HepG2 (cell line): ENCODE measurements around the gene TEF. TPM values are rescaled to one million over a fixed set of nuclear protein-coding genes. Genes with fewer than 3 reads are reported as not detected.

Experiments used
- ATAC-seq: fragments of 200-7000 bp; cut with Tn5 transposase; 3 replicates; pipeline ENCODE4 v1.9.1; 2020; ENCODE audit warnings: mild to moderate bottlenecking, moderate library complexity
- BruUV-seq: library from RNA; stranded (reverse); fragments of 400-500 nt; replicated peaks from 2 replicates; lab custom pipeline; 2021; lab: Mats Ljungman, UMichigan
- CTCF ChIA-PET: fragments of 300-600 bp; formaldehyde crosslinking; extraction: SDS; loops from one replicate; lab custom pipeline; 2021; ENCODE audit warnings: low total read pairs, inconsistent platforms, low intra/inter-chr PET ratio; lab: Yijun Ruan, JAX
- POLR2A ChIA-PET: fragments of 350-600 bp; sonication (Branson Sonifier 250); formaldehyde crosslinking; loops from one replicate; lab custom pipeline; 2020; ENCODE audit warnings: antibody characterized with exemption, inconsistent platforms; lab: Yijun Ruan, JAX
- DNase-seq: peaks from one replicate; pipeline ENCODE4 v3.0.0-alpha.2; 2015; ENCODE audit warnings: low spot score
- FAIRE-seq: peaks from 3 replicates; lab custom pipeline; 2011; peaks lifted over from hg19 to GRCh38; lab: Jason Lieb, UNC
- H2AFZ ChIP-seq: one replicate; pipeline ENCODE4 v1.6.1; 2011; ENCODE audit warnings: low read length, inconsistent platforms
- H3K27ac ChIP-seq: fragments of 300-600 bp; 3 replicates; pipeline ENCODE4 v1.8.0; 2011; ENCODE audit warnings: mixed run types, mild to moderate bottlenecking, mixed read lengths, low read length, inconsistent platforms; ENCODE audit not compliant: insufficient read depth; ENCODE audit errors: extremely low read length
- H3K27me3 ChIP-seq, 2 experiments: fragments of 200-600 bp in 1 of 2; 2 replicates in 1 of 2; 3 replicates in 1 of 2; pipeline versions ENCODE4 v1.6.0 to v1.8.0; 2011; ENCODE audit warnings: low read length in 2 of 2, mild to moderate bottlenecking in 2 of 2, moderate library complexity in 2 of 2, inconsistent platforms in 1 of 2; ENCODE audit not compliant: insufficient read depth in 2 of 2, control insufficient read depth in 1 of 2
- H3K36me3 ChIP-seq, 2 experiments: fragments of 200-600 bp in 1 of 2; replicated peaks in 1 of 2; 2 replicates in 1 of 2; 3 replicates in 1 of 2; pipeline versions ENCODE4 v1.5.1 to v1.8.0; 2011; ENCODE audit warnings: low read length in 2 of 2, inconsistent platforms in 1 of 2; ENCODE audit not compliant: insufficient read depth in 2 of 2, control insufficient read depth in 1 of 2
- H3K4me1 ChIP-seq: 2 replicates; pipeline ENCODE4 v1.5.1; 2012; ENCODE audit warnings: low read length, inconsistent platforms; ENCODE audit not compliant: insufficient read depth
- H3K4me2 ChIP-seq: 2 replicates; pipeline ENCODE4 v1.6.0; 2011; ENCODE audit warnings: low read depth, low read length, inconsistent platforms
- H3K4me3 ChIP-seq, 3 experiments: fragments of 200-600 bp in 1 of 3; sonication (generic), shearing (Covaris generic) in 1 of 3; replicated peaks in 1 of 3; 2 replicates each; pipeline ENCODE4 v1.5.1; 2011 to 2016; ENCODE audit warnings: low read length in 3 of 3, inconsistent platforms in 2 of 3, low read depth in 2 of 3, mild to moderate bottlenecking in 2 of 3, control low read depth in 1 of 3, mixed read lengths in 1 of 3; ENCODE audit not compliant: insufficient read depth in 1 of 3
- H3K79me2 ChIP-seq: one replicate; pipeline ENCODE4 v1.6.1; 2011; ENCODE audit warnings: low read length, inconsistent platforms; ENCODE audit not compliant: insufficient read depth
- H3K9ac ChIP-seq: 2 replicates; pipeline ENCODE4 v1.6.0; 2011; ENCODE audit warnings: mild to moderate bottlenecking, low read depth, low read length, inconsistent platforms; ENCODE audit not compliant: insufficient read depth
- H3K9me3 ChIP-seq: 2 replicates; pipeline ENCODE4 v1.5.1; 2012; ENCODE audit warnings: mild to moderate bottlenecking, low read length
- H4K20me1 ChIP-seq: 2 replicates; pipeline ENCODE4 v1.6.0; 2011; ENCODE audit warnings: inconsistent platforms, mild to moderate bottlenecking, low read length, moderate library complexity; ENCODE audit not compliant: insufficient read depth
- KDM2A ChIP-seq: sonication (generic); formaldehyde crosslinking; IDR thresholded peaks from 2 replicates; pipeline ENCODE4 v1.4.0; 2020; ENCODE audit warnings: low read depth, missing genetic modification reagents, borderline replicate concordance
- YEATS2 ChIP-seq: sonication (generic); formaldehyde crosslinking; IDR thresholded peaks from 2 replicates; pipeline ENCODE4 v1.4.0; 2020; ENCODE audit warnings: missing genetic modification reagents, borderline replicate concordance
- ZFYVE20 ChIP-seq: sonication (generic); formaldehyde crosslinking; IDR thresholded peaks from 2 replicates; pipeline ENCODE4 v1.8.0; 2023; ENCODE audit warnings: low read depth, mild to moderate bottlenecking, moderate library complexity, missing genetic modification reagents, borderline replicate concordance
- ZNF737 ChIP-seq: sonication (generic); formaldehyde crosslinking; IDR thresholded peaks from 2 replicates; pipeline ENCODE4 v1.5.0; 2020; ENCODE audit warnings: missing genetic modification reagents, mild to moderate bottlenecking, borderline replicate concordance
- WGBS: methylation state at CpG from one replicate; pipeline ENCODE4 v1.1.6; 2017; ENCODE audit warnings: low lambda C conversion rate; 5-methylcytosine and 5-hydroxymethylcytosine counted together
- in situ Hi-C: cut with HindIII; loops from 2 replicates; pipeline ENCODE4 v1.10.0; 2017; ENCODE audit warnings: low pct_unique_long_range_greater_than_20kb; ENCODE audit not compliant: extremely low pct_ligation_motif_present
- intact Hi-C: fragments of 100-400 bp; cut with micrococcal nuclease; formaldehyde crosslinking; loops from one replicate; pipeline ENCODE4 v1.10.0; 2022; ENCODE audit not compliant: unreplicated experiment
- polyA plus RNA-seq, 8 experiments: library from polyadenylated mRNA; depleted of rRNA in 3 of 8; stranded (reverse) in 7 of 8; unstranded in 1 of 8; fragments of >200 nt; fragmentation: Illumina TruSeq in 4 of 8; extraction: Trizol in 4 of 8; gene quantifications; 2 replicates each; pipeline versions ENCODE4 v1.2.1 to v1.2.3, GENCODE V29; 2011 to 2016; ENCODE audit warnings: low read depth in 4 of 8, missing spikeins in 1 of 8, mixed read lengths in 1 of 8; ENCODE audit not compliant: insufficient read depth in 1 of 8
- total RNA-seq, 5 experiments: library from RNA; depleted of rRNA; stranded (reverse); fragments of >200 nt; fragmentation: Illumina TruSeq; extraction: Trizol; gene quantifications; 2 replicates each; pipeline ENCODE4 v1.2.3, GENCODE V29; 2016; ENCODE audit warnings: low read depth in 1 of 5
- TF ChIP-seq, protein P1 (sequence below): sonication (generic); formaldehyde crosslinking; IDR thresholded peaks from 2 replicates; pipeline ENCODE4 v1.4.0; 2020; ENCODE audit warnings: mild to moderate bottlenecking, missing genetic modification reagents

Gene TEF
- total and polyA plus RNA-seq, 2 of the 13 experiments (the other 11 are each of a cell fraction or from before 2014, with no cell fraction given) = 7.6 to 11.2 TPM

DNA sequence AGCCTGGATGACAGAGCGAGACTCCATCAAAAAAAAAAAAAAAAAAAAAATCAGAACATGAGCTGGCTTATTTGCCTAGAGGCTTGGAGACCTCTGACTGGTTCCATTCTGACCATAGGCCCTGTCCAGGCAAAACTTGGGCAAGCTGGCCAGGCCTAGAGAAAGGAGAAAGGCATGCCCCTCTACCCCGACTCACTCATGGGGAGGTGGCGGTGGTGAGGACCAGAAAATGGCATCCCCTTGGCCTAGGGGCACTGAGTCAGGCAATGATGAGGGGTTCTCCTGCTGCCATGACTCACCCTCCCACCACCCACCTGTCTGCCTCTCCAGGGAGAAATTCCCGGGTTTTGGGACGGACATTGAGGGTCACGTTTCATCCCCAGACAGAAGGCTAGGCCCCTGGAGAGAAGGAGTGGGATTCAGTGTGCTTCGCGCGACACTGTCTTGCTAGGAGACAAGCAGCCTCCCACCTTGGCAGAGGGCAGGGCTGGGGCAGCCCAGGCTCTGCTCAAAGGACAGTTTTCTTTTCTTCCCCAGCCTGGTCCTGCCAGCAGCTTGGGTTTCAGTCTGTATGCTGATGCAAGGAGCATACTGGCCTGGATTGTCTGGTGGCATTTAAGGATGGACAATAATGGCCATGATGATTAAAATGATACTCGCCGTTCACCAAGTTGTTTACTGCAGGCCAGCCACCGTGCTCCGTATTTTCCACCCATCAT is 47.6 kb downstream of the TEF start:
- peak; percentile 19 for ATAC-seq
- POLR2A ChIA-PET = interaction anchor here (1.6 kb wide), 1 partner anchor 18 kb away, joined by 7 read pairs; the partner anchor contains the start of gene TOB2

DNA sequence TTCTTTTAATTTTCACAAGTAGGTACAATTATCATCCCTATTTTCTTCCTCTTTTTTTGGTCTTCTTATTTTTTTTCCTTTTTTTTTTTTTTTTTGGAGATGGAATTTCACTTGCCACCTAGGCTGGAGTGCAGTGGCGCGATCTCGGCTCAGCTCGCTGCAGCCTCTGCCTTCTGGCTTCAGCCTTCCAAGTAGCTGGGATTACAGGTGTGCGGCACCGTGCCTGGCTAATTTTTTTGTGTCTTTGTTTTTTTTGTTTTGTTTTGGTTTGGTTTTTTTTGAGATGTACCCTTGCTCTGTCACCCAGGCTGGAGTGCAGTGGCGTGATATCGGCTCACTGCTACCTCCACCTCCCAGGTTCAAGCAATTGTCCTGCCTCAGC is 48.2 kb downstream of the TEF start:
- H3K4me1 ChIP-seq = peaks cover 16% of the 10 kb centered on the region; the same call in 1 of the 2 replicates
- no peak for TF ChIP-seq ZFYVE20 (CRISPR knock-in tag)
- no peak for TF ChIP-seq KDM2A (CRISPR knock-in tag)
- TF ChIP-seq, protein P1, sequence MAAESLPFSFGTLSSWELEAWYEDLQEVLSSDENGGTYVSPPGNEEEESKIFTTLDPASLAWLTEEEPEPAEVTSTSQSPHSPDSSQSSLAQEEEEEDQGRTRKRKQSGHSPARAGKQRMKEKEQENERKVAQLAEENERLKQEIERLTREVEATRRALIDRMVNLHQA (CRISPR knock-in tag) = no peak
- ATAC-seq = no peak
- no peaks in the 10 kb centered on the region for H3K27me3 ChIP-seq
- no peak overlapping the region for H3K4me2 ChIP-seq
- no peak for DNase-seq
- CTCF ChIA-PET = no interaction called here
- peaks cover 4% of the 10 kb centered on the region in 2 experiments; a peak in 4 of 5 replicates for H3K36me3 ChIP-seq
- no peak overlapping the region for H3K9ac ChIP-seq
- no peak overlapping the region for H3K27ac ChIP-seq
- in situ Hi-C loops (no loop called here), intact Hi-C loops (no loop called here)
- no peaks in the 10 kb centered on the region for H3K9me3 ChIP-seq
- no peak for FAIRE-seq
- 99% methylated on average over 8 of the region's 8 CpGs for WGBS
- no peak overlapping the region for H3K4me3 ChIP-seq
- no TSS peak for BruUV-seq
- H2AFZ ChIP-seq = no peak overlapping the region
- POLR2A ChIA-PET = no interaction called here
- 0 out of 2 replicates have a peak, but pooled peaks cover 4% of the 10 kb centered on the region for H4K20me1 ChIP-seq
- no peaks in the 10 kb centered on the region for H3K79me2 ChIP-seq

More for the DNA sequence above, 47.6 kb downstream of the TEF start:
- Histone ChIP-seq H3K4me1 (peaks cover 10% of the 10 kb centered on the region; the same call in 1 of the 2 replicates), H3K79me2 (no peaks in the 10 kb centered on the region), H3K4me2 (no peak overlapping the region), H3K4me3 (no peak overlapping the region), H3K9ac (no peak overlapping the region), H3K27ac (no peak overlapping the region), H3K27me3 (no peaks in the 10 kb centered on the region), H2AFZ (no peak overlapping the region), H3K9me3 (no peaks in the 10 kb centered on the region), H4K20me1 (0 out of 2 replicates have a peak, but pooled peaks cover 3% of the 10 kb centered on the region), H3K36me3 (no peaks in the 10 kb centered on the region)
- in situ Hi-C loops (no loop called here), intact Hi-C loops (no loop called here)
- BruUV-seq = no TSS peak
- WGBS = 96% methylated on average over 9 of the region's 13 CpGs
- DNase-seq = no peak
- FAIRE-seq = no peak
- CTCF ChIA-PET = no interaction called here
- TF ChIP-seq ZNF737 (CRISPR knock-in tag) (no peak), YEATS2 (CRISPR knock-in tag) (no peak)
